ENCODE results near the gene CSTF1. TPM values are rescaled to one million over a fixed set of nuclear protein-coding genes. Genes with fewer than 3 reads are reported as not detected.
A peak's percentile ranks its signal among the peaks of the same experiment; 100 is the strongest.

CSTF1 gene
- total RNA-seq, 1 experiment from 2014 or later: 44.5 TPM

GRCh38 chr20:56393653-56394052 lies 1.2 kb downstream of the CSTF1 start:
- RAD21 ChIA-PET (ENCODE audit: low non-redundant PET in 1 of 2, low total read pairs in 2 of 2, uncharacterized antibody in 2 of 2, unreplicated experiment in 2 of 2): no interaction called here
- peaks cover 95% of the 10 kb centered on the region for H3K79me2 ChIP-seq (ENCODE audit: insufficient read depth, low read length)
- peak overlapping the region; percentile 89 for H3K4me2 ChIP-seq (ENCODE audit: low read length)
- H3K4me1 ChIP-seq (ENCODE audit: control insufficient read depth in 1 of 2, insufficient read depth in 2 of 2, low read length in 2 of 2): peaks cover 11 to 16% of the 10 kb centered on the region in 2 experiments; a peak in 3 of 4 replicates
- no peaks in the 10 kb centered on the region for H3K27me3 ChIP-seq (ENCODE audit: insufficient read depth, low read length)
- H3K9ac ChIP-seq (ENCODE audit: low read length): peak overlapping the region; percentile 100
- ATAC-seq (no peak), DNase-seq (ENCODE audit: low read depth, low spot score) (no peak)
- H3K9me3 ChIP-seq (ENCODE audit: control insufficient read depth in 1 of 2, insufficient read depth in 1 of 2, low read depth in 1 of 2, low read length in 2 of 2): no peaks in the 10 kb centered on the region
- no TSS peak for BruUV-seq (replicated peaks)
- H2AFZ ChIP-seq (ENCODE audit: low read depth, low read length, poor library complexity, severe bottlenecking): no peak overlapping the region
- H3K9me2 ChIP-seq (ENCODE audit: insufficient read depth): no peaks in the 10 kb centered on the region
- peaks cover 37 to 42% of the 10 kb centered on the region in 2 experiments for H3K36me3 ChIP-seq (ENCODE audit: control insufficient read depth in 1 of 2, insufficient read depth in 2 of 2, low read length in 2 of 2)
- peak overlapping the region; percentile 96; the same call in 1 of the 2 replicates for H3K27ac ChIP-seq (ENCODE audit: low read depth, low read length)
- H3K4me3 ChIP-seq (replicated peaks in 1 of 2; ENCODE audit: low read depth in 1 of 2, low read length in 2 of 2): peak overlapping the region; percentile 87 to 98
- CTCF ChIA-PET: no interaction called here
- TF ChIP-seq REST (IDR thresholded peaks at IDR 0.05; ENCODE audit: low read depth) (no peak), ZBTB33 (IDR thresholded peaks at IDR 0.05; ENCODE audit: extremely low read depth, insufficient replicate concordance, low read length) (no peak), EGR1 (IDR thresholded peaks at IDR 0.05; ENCODE audit: low read depth) (no peak), EZH2phosphoT487 (IDR thresholded peaks at IDR 0.05; ENCODE audit: borderline replicate concordance) (no peak), ATF3 (IDR thresholded peaks at IDR 0.05) (no peak), YY1 (IDR thresholded peaks at IDR 0.05; ENCODE audit: extremely low read depth, insufficient replicate concordance, low read depth, low read length) (no peak), ZFX (IDR thresholded peaks at IDR 0.05) (no peak), TCF7L2 (IDR thresholded peaks at IDR 0.05; ENCODE audit: borderline replicate concordance, extremely low read depth, insufficient read depth, insufficient read length) (no peak)
- H4K20me1 ChIP-seq (ENCODE audit: insufficient read depth): no peaks in the 10 kb centered on the region
- POLR2A ChIA-PET: no interaction called here
- intact Hi-C loops (cut with micrococcal nuclease): loop anchor here (5.0 kb wide), 2 partner anchors 74 to 959 kb away; partner anchors contain the start of genes RAE1 and RTF2
